GM23338 (cell line): ENCODE measurements around the gene CCDC102A. TPM values are rescaled to one million over a fixed set of nuclear protein-coding genes. Genes with fewer than 3 reads are reported as not detected.

Source experiments
- ATAC-seq: fragments of 200-7000 bp; cut with Tn5 transposase; 3 replicates; pipeline ENCODE4 v1.9.1; 2020
- DNase-seq: peaks from one replicate; pipeline ENCODE4 v3.0.0-alpha.2; 2015; ENCODE audit warnings: low spot score
- H2AFZ ChIP-seq: fragments of 200-600 bp; sonication (generic); 2 replicates; pipeline ENCODE4 v1.8.0; 2016; ENCODE audit warnings: antibody characterized with exemption, mild to moderate bottlenecking, moderate library complexity
- H3F3A ChIP-seq: fragments of 200-600 bp; sonication (generic); replicated peaks from 2 replicates; pipeline ENCODE4 v1.8.0; 2017; ENCODE audit warnings: antibody characterized with exemption, mixed run types, low read depth
- H3K27ac ChIP-seq: fragments of 200-600 bp; sonication (generic); 2 replicates; pipeline ENCODE4 v1.6.1; 2016; ENCODE audit warnings: low read depth
- H3K27me3 ChIP-seq: fragments of 200-600 bp; sonication (generic); 2 replicates; pipeline ENCODE4 v1.8.0; 2016; ENCODE audit warnings: mild to moderate bottlenecking, mixed run types, moderate library complexity; ENCODE audit not compliant: insufficient read depth
- H3K36me3 ChIP-seq: fragments of 200-600 bp; sonication (generic); 2 replicates; pipeline ENCODE4 v1.8.0; 2016; ENCODE audit warnings: mild to moderate bottlenecking; ENCODE audit not compliant: insufficient read depth
- H3K4me1 ChIP-seq: fragments of 200-600 bp; sonication (generic); 2 replicates; pipeline ENCODE4 v1.8.0; 2016; ENCODE audit warnings: mild to moderate bottlenecking, moderate library complexity; ENCODE audit not compliant: insufficient read depth
- H3K4me2 ChIP-seq: fragments of 200-600 bp; sonication (generic); 2 replicates; pipeline ENCODE4 v1.7.1; 2017; ENCODE audit warnings: mixed run types
- H3K4me3 ChIP-seq: fragments of 200-600 bp; sonication (generic); 2 replicates; pipeline ENCODE4 v1.6.1; 2016; ENCODE audit warnings: mixed run types
- H3K79me2 ChIP-seq: fragments of 200-600 bp; sonication (generic); replicated peaks from 2 replicates; pipeline ENCODE4 v1.8.0; 2017; ENCODE audit warnings: mild to moderate bottlenecking; ENCODE audit not compliant: insufficient read depth
- H3K9me2 ChIP-seq: fragments of 200-600 bp; sonication (generic); 2 replicates; pipeline ENCODE4 v1.8.0; 2017; ENCODE audit not compliant: insufficient read depth
- H4K20me1 ChIP-seq: fragments of 200-600 bp; sonication (generic); replicated peaks from 2 replicates; pipeline ENCODE4 v1.8.0; 2017; ENCODE audit warnings: mild to moderate bottlenecking; ENCODE audit not compliant: insufficient read depth
- H3K27ac Mint-ChIP-seq: 2 replicates; pipeline ENCODE4 v1.8.0; 2020; ENCODE audit warnings: inconsistent platforms, mild to moderate bottlenecking, moderate library complexity, mixed read lengths
- H3K27me3 Mint-ChIP-seq: 3 replicates; pipeline ENCODE4 v1.8.0; 2022; ENCODE audit warnings: low read depth, mild to moderate bottlenecking, moderate library complexity, mixed read lengths, inconsistent platforms; ENCODE audit not compliant: insufficient read depth, poor library complexity
- H3K36me3 Mint-ChIP-seq: 3 replicates; pipeline ENCODE4 v1.8.0; 2021; ENCODE audit warnings: low read depth, mild to moderate bottlenecking, inconsistent platforms, moderate library complexity, mixed read lengths
- H3K4me1 Mint-ChIP-seq: 3 replicates; pipeline ENCODE4 v1.8.0; 2020; ENCODE audit warnings: mild to moderate bottlenecking, inconsistent platforms, mixed read lengths
- H3K4me3 Mint-ChIP-seq: 3 replicates; pipeline ENCODE4 v1.8.0; 2021; ENCODE audit warnings: moderate library complexity, mild to moderate bottlenecking, inconsistent platforms, mixed read lengths
- H3K9me3 Mint-ChIP-seq: 3 replicates; pipeline ENCODE4 v1.8.0; 2020; ENCODE audit warnings: moderate library complexity, mild to moderate bottlenecking, inconsistent platforms, mixed read lengths
- CREB1 ChIP-seq: fragments of 250-450 bp; sonication (Bioruptor Pico); IDR thresholded peaks from 2 replicates; pipeline ENCODE4 v1.5.0; 2020; ENCODE audit warnings: low read depth, mild to moderate bottlenecking, moderate library complexity
- CTCF ChIP-seq, 2 experiments: fragments of 200-600 bp in 1 of 2; sonication (generic) in 1 of 2; conservative IDR thresholded peaks; 2 replicates each; pipeline versions ENCODE4 v1.5.1 to v1.6.1; 2016 to 2017; ENCODE audit warnings: antibody characterized with exemption in 2 of 2, low read depth in 2 of 2, mild to moderate bottlenecking in 2 of 2, moderate library complexity in 1 of 2
- EZH2 ChIP-seq: fragments of 200-600 bp; sonication (generic); IDR thresholded peaks from one replicate; pipeline ENCODE4 v1.8.0; 2017; ENCODE audit warnings: antibody characterized with exemption, mild to moderate bottlenecking, low read depth; ENCODE audit not compliant: unreplicated experiment
- EZH2phosphoT487 ChIP-seq: fragments of 200-600 bp; sonication (generic); IDR thresholded peaks from one replicate; pipeline ENCODE4 v1.8.1; 2018; ENCODE audit warnings: antibody characterized with exemption; ENCODE audit not compliant: unreplicated experiment
- JUNB ChIP-seq: IDR thresholded peaks from one replicate; pipeline ENCODE4 v1.6.1; 2016; ENCODE audit warnings: antibody characterized with exemption; ENCODE audit not compliant: unreplicated experiment
- NANOG ChIP-seq: IDR thresholded peaks from 2 replicates; pipeline ENCODE4 v1.6.1; 2016; ENCODE audit warnings: antibody characterized with exemption, borderline replicate concordance
- POLR2AphosphoS5 ChIP-seq: IDR thresholded peaks from 2 replicates; pipeline ENCODE4 v1.6.1; 2016; ENCODE audit warnings: antibody characterized with exemption, low read depth
- REST ChIP-seq: IDR thresholded peaks from one replicate; pipeline ENCODE4 v1.6.1; 2018; ENCODE audit warnings: antibody characterized with exemption; ENCODE audit not compliant: unreplicated experiment
- STAT1 ChIP-seq: IDR thresholded peaks from one replicate; pipeline ENCODE4 v1.6.1; 2016; ENCODE audit warnings: antibody characterized with exemption; ENCODE audit not compliant: unreplicated experiment
- ZNF114 ChIP-seq: fragments of 250-450 bp; sonication (Bioruptor Pico); IDR thresholded peaks from 2 replicates; pipeline ENCODE4 v1.5.0; 2020; ENCODE audit warnings: mild to moderate bottlenecking, moderate library complexity
- ZNF331 ChIP-seq: fragments of 250-450 bp; sonication (Bioruptor Pico); IDR thresholded peaks from 2 replicates; pipeline ENCODE4 v1.5.0; 2020; ENCODE audit warnings: low read depth, mild to moderate bottlenecking, moderate library complexity
- polyA plus RNA-seq: library from polyadenylated mRNA; unstranded; fragments of >200 nt; fragmentation: Nextera tagmentation; extraction: Ambion mirVana; gene quantifications from 2 replicates; pipeline ENCODE4 v1.2.1, GENCODE V29; 2016
- total RNA-seq: library from RNA; depleted of rRNA; stranded (reverse); fragments of >200 nt; shearing (Covaris generic); gene quantifications from 2 replicates; pipeline ENCODE4 v1.2.3, GENCODE V29; 2014

CCDC102A gene
- total and polyA plus RNA-seq, 2 experiments from 2014 or later: 2.0 to 5.2 TPM

GRCh38 chr16:57576429-57576870 lies 40.1 kb upstream of the CCDC102A start:
- Histone ChIP-seq H3K36me3 (no peaks in the 10 kb centered on the region), H2AFZ (no peak overlapping the region), H3K27me3 (no peaks in the 10 kb centered on the region), H3K9me2 (no peaks in the 10 kb centered on the region), H3F3A (no peaks in the 10 kb centered on the region), H3K4me1 (no peaks in the 10 kb centered on the region), H3K4me3 (no peak overlapping the region), H4K20me1 (no peaks in the 10 kb centered on the region), H3K79me2 (no peaks in the 10 kb centered on the region), H3K4me2 (no peak overlapping the region), H3K27ac (no peak overlapping the region)
- Mint-ChIP-seq H3K4me3 (no peak overlapping the region), H3K27me3 (peaks cover 18% of the 10 kb centered on the region), H3K9me3 (no peaks in the 10 kb centered on the region), H3K4me1 (no peaks in the 10 kb centered on the region), H3K27ac (no peak overlapping the region), H3K36me3 (no peaks in the 10 kb centered on the region)
- peak; percentile 83 to 97 for TF ChIP-seq CTCF (conservative IDR thresholded peaks at IDR 0.05; ENCODE audit: low read depth in 2 of 2)
- no peak for TF ChIP-seq EZH2
- no peak for TF ChIP-seq JUNB
- no peak for TF ChIP-seq STAT1
- no peak for TF ChIP-seq NANOG
- DNase-seq: peak; percentile 88
- ATAC-seq: peak; percentile 93

- Histone ChIP-seq H3F3A (no peaks in the 10 kb centered on the region), H3K36me3 (no peaks in the 10 kb centered on the region), H3K4me3 (no peak overlapping the region), H3K9me2 (no peaks in the 10 kb centered on the region), H3K79me2 (no peaks in the 10 kb centered on the region), H3K27me3 (no peaks in the 10 kb centered on the region), H3K27ac (no peak overlapping the region), H4K20me1 (no peaks in the 10 kb centered on the region), H2AFZ (no peak overlapping the region), H3K4me1 (no peaks in the 10 kb centered on the region), H3K4me2 (no peak overlapping the region)
- no peak overlapping the region for H3K27ac Mint-ChIP-seq
- no peaks in the 10 kb centered on the region for H3K4me1 Mint-ChIP-seq
- H3K36me3 Mint-ChIP-seq: peaks cover 2% of the 10 kb centered on the region; the same call in 2 of the 3 replicates
- H3K9me3 Mint-ChIP-seq: no peaks in the 10 kb centered on the region
- H3K27me3 Mint-ChIP-seq: peaks cover 18% of the 10 kb centered on the region
- H3K4me3 Mint-ChIP-seq: no peak overlapping the region
- DNase-seq: no peak
- no peak for ATAC-seq
- TF ChIP-seq NANOG: no peak
- TF ChIP-seq ZNF114: no peak
- TF ChIP-seq REST: no peak
- TF ChIP-seq POLR2AphosphoS5: no peak
- no peak for TF ChIP-seq EZH2phosphoT487
- TF ChIP-seq CREB1: no peak
- TF ChIP-seq CTCF (conservative IDR thresholded peaks at IDR 0.05; ENCODE audit: low read depth in 2 of 2): no peak
- TF ChIP-seq ZNF331 (CRISPR knock-in tag): no peak
These were observed 39.3 kb upstream of the CCDC102A start for GRCh38 chr16:57575468-57576277.
